Neutrophil (primary cell): ENCODE results near the gene TSEN2.
"Not testable (repeated sequence)": the region's sequence is repeated elsewhere in the genome, so short reads cannot be mapped to it uniquely, and the experiment has no call there.

Source experiments
- H3K27ac ChIP-seq: fragments of 200-600 bp; sonication (generic); 2 replicates; pipeline ENCODE4 v1.5.1; 2016; ENCODE audit warnings: mild to moderate bottlenecking, moderate library complexity
- H3K27me3 ChIP-seq: fragments of 200-600 bp; sonication (generic); 2 replicates; pipeline ENCODE4 v1.6.0; 2016; ENCODE audit warnings: mild to moderate bottlenecking
- H3K36me3 ChIP-seq: fragments of 200-600 bp; sonication (generic); 2 replicates; pipeline ENCODE4 v1.5.1; 2017
- H3K4me1 ChIP-seq, 2 experiments: fragments of 200-600 bp in 1 of 2; sonication (generic) in 1 of 2; 1 replicate in 1 of 2; 2 replicates in 1 of 2; pipeline versions ENCODE4 v1.5.1 to v1.6.1; 2013 to 2016; ENCODE audit warnings: low read depth in 1 of 2, low read length in 1 of 2, mild to moderate bottlenecking in 1 of 2, moderate library complexity in 1 of 2; ENCODE audit not compliant: control insufficient read depth in 1 of 2, insufficient read depth in 1 of 2
- H3K4me3 ChIP-seq, 2 experiments: fragments of 200-600 bp in 1 of 2; sonication (generic) in 1 of 2; 1 replicate in 1 of 2; 2 replicates in 1 of 2; pipeline ENCODE4 v1.5.1; 2013 to 2016; ENCODE audit warnings: low read depth in 1 of 2, low read length in 1 of 2, mild to moderate bottlenecking in 1 of 2, moderate library complexity in 1 of 2
- H3K9me3 ChIP-seq: fragments of 200-600 bp; sonication (generic); 2 replicates; pipeline ENCODE4 v1.5.1; 2016
- TF ChIP-seq, protein P1 (sequence below): fragments of 200-600 bp; sonication (generic); IDR thresholded peaks from 2 replicates; pipeline ENCODE4 v1.5.1; 2016; ENCODE audit warnings: antibody characterized with exemption

Gene TSEN2

DNA sequence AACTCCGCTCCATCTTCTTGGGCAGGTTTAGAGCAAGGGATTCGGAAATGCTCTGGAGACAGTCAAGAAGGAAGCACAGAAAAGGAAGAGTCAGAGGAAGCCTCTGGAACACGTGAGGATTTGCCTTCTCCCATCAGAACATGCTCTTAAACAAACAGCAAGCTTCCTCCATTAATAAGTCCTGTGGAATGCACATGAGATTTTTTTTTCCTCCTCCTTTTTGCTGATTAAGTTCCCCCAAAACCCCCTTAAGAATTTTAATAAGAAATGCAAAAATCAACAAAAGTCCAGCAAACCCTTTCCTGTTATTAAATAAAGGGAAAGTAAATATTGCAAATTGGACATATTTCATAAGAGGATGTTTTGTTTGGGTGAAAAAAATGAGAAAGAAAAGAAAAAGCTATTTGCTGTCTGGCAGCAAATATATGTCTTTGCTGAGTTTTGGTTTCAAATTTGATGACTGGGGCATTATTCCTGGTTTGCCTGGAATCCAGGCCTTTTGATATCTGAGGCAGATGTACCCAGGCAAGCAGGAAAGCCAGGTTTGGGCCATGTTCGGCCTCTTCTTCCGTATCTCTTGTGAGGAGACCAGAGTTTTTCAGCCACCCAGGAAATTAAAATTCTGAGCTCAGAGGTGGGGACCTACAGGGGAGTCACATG, 7.9 kb upstream of the TSEN2 start:
- H3K27me3 ChIP-seq = no peaks in the 10 kb centered on the region
- peaks cover 13% of the 10 kb centered on the region in 2 experiments for H3K4me1 ChIP-seq
- H3K9me3 ChIP-seq = no peaks in the 10 kb centered on the region
- H3K4me3 ChIP-seq = no peak overlapping the region
- no peaks in the 10 kb centered on the region for H3K36me3 ChIP-seq
- TF ChIP-seq, protein P1, sequence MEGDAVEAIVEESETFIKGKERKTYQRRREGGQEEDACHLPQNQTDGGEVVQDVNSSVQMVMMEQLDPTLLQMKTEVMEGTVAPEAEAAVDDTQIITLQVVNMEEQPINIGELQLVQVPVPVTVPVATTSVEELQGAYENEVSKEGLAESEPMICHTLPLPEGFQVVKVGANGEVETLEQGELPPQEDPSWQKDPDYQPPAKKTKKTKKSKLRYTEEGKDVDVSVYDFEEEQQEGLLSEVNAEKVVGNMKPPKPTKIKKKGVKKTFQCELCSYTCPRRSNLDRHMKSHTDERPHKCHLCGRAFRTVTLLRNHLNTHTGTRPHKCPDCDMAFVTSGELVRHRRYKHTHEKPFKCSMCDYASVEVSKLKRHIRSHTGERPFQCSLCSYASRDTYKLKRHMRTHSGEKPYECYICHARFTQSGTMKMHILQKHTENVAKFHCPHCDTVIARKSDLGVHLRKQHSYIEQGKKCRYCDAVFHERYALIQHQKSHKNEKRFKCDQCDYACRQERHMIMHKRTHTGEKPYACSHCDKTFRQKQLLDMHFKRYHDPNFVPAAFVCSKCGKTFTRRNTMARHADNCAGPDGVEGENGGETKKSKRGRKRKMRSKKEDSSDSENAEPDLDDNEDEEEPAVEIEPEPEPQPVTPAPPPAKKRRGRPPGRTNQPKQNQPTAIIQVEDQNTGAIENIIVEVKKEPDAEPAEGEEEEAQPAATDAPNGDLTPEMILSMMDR = no peak
- no peak overlapping the region for H3K27ac ChIP-seq

DNA sequence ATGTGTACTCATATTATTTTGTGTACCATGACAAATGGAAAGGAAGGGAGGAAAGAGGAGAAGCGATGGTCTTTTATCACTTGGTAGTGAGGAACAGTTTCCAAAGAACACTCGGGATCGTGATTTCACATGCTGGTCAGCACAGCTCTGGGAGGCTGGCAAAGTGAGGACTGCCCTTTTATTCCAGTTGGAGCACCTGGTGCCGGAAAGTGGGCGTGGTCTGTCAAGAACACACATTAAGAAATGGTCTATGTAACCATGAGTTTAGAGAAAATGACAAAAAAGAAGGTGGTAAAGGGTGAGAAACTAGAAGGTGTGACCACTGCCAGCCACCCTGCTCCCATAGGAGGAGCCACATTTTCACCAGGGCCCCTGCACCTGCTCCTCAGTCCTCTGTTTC, 7.0 kb upstream of the TSEN2 start:
- no peaks in the 10 kb centered on the region for H3K36me3 ChIP-seq
- H3K4me1 ChIP-seq = peaks cover 17 to 18% of the 10 kb centered on the region in 2 experiments
- no peaks in the 10 kb centered on the region for H3K9me3 ChIP-seq
- H3K4me3 ChIP-seq = no peak overlapping the region
- TF ChIP-seq, protein P1 = no peak
- H3K27me3 ChIP-seq = no peaks in the 10 kb centered on the region
- no peak overlapping the region for H3K27ac ChIP-seq

DNA sequence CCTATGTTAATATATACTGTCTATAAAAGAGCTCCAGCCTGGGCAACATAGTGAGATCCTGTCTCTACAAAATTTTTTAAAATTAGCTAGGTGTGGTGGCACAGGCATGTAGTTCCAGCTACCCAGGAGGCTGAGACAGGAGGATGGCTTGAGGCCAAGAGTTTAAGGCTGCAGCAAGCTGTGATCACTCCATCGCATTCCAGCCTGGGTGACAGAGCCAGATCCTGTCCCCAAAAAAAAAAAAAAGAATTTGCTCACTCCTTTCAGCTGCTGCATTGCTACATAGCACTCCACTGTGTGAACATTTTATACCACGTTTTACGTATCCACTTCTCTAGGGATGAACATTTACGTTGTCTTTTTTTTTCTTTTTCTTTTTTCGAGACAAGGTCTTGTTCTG, 6.0 kb upstream of the TSEN2 start:
- no peak overlapping the region for H3K27ac ChIP-seq
- TF ChIP-seq, protein P1 = no peak
- H3K9me3 ChIP-seq = no peaks in the 10 kb centered on the region
- peaks cover 27 to 28% of the 10 kb centered on the region in 2 experiments for H3K4me1 ChIP-seq
- no peaks in the 10 kb centered on the region for H3K36me3 ChIP-seq
- H3K27me3 ChIP-seq = no peaks in the 10 kb centered on the region
- H3K4me3 ChIP-seq = no peak overlapping the region

DNA sequence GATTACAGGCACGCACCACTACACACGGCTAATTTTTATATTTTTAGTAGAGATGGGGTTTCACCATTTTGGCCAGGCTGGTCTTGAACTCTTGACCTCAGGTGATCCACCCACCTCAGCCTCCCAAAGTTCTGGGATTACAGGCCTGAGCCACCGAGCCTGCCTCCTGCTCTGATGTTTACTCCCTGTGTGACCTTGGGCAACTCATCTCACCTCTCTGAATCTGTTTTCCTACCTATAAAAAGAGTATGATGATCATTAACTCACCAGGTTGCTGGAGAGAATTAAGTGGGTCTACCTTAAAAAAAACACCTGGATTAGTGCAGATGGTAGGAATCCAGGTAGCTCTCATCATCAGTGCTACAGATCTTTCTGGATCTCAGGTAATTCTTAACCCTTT, 5.1 kb upstream of the TSEN2 start:
- H3K27ac ChIP-seq, H3K4me3 ChIP-seq, H3K9me3 ChIP-seq, H3K36me3 ChIP-seq, H3K27me3 ChIP-seq: not testable (repeated sequence)
- peaks cover 35 to 36% of the 10 kb centered on the region in 2 experiments for H3K4me1 ChIP-seq

DNA sequence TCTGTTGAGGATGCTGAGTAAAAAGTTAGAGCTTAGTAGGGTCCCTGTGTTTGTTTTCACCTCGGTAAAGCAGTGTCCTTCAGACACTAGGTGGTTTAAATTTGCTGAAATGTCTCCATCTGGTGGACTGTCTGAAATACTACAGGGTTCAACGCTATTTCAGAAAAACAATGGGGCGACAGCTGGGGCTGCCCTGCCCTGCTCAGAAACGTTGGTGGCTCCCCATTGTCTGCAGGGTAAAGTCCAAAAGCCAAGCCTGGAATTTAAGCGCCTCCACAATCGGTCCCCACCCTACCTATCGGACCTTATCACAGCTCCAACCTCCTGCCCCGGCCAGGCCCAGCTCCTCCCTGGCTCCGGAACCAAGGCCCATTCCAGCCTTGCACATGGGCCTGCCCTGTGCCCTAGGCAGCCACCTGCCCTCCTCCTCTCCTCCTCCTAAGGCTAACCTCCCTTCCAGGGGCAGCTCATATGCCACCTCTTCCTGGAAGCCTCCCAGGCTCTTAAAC, 4.3 kb upstream of the TSEN2 start:
- H3K27ac ChIP-seq = no peak overlapping the region
- H3K9me3 ChIP-seq = no peaks in the 10 kb centered on the region
- H3K36me3 ChIP-seq = no peaks in the 10 kb centered on the region
- TF ChIP-seq, protein P1 = peak; percentile 79
- no peaks in the 10 kb centered on the region for H3K27me3 ChIP-seq
- peaks cover 41 to 42% of the 10 kb centered on the region in 2 experiments for H3K4me1 ChIP-seq
- no peak overlapping the region for H3K4me3 ChIP-seq

DNA sequence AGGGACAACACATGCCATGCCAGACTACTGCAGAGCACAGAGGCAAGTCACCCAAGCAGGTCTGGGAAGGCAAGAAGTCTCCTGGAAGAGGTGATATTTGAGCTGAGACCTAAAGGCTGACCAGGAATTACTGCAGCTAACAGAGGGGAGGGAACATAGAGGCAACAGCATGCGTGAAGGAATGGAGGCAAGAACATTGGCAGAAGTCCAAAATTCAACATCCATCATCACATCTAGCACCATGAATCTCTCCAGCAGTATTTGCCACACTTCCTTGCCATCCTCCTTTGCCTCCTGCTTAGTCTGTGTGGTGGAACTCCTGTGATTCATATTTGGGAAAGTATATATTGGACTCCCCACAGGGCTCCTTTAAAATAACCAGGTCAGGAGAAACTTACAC, 870 bp upstream of the TSEN2 start:
- Histone ChIP-seq H3K36me3 (no peaks in the 10 kb centered on the region), H3K4me1 (peaks cover 45 to 53% of the 10 kb centered on the region in 2 experiments), H3K27ac (peak overlapping the region; percentile 65), H3K4me3 (peak overlapping the region; percentile 87 to 97), H3K9me3 (no peaks in the 10 kb centered on the region), H3K27me3 (no peaks in the 10 kb centered on the region)
- TF ChIP-seq, protein P1 = no peak
